Liver (tissue), 3 donors: Measurements from ENCODE around the gene STUM.

Experiments used
- CTCF ChIP-seq: fragments of 150-350 bp; IDR thresholded peaks from 2 replicates; pipeline ENCODE4 v1.5.1; 2017; ENCODE audit warnings: improper control_type of control experiment, low read depth, low read length; ENCODE audit not compliant: missing input control
- MAX ChIP-seq: IDR thresholded peaks from 2 replicates; pipeline ENCODE4 v1.6.1; 2016; ENCODE audit warnings: antibody characterized with exemption
- RAD21 ChIP-seq, 2 donors: IDR thresholded peaks; 2 replicates each; pipeline ENCODE4 v1.6.1; 2016; ENCODE audit warnings: antibody characterized with exemption in 2 of 2, mild to moderate bottlenecking in 2 of 2
- donor health status: healthy.
- donor health status: healthy.

GRCh38 chr1:226589008-226589733 lies 40.6 kb downstream of the STUM start:
- TF ChIP-seq CTCF (no peak), RAD21 (IDR thresholded peaks at IDR 0.05) (no peak), MAX (no peak)
